Stimulated activated CD8-positive, alpha-beta memory T cell treated with anti-CD3 and anti-CD28 coated beads, Interleukin-12 subunit alpha, Interleukin-12 subunit beta, amount 100 ng/mL, for 1 hour (primary cell): Measurements from ENCODE around the gene PYGB.
"Not testable (repeated sequence)": the region's sequence is repeated elsewhere in the genome, so short reads cannot be mapped to it uniquely, and the experiment has no call there.

Experiments
- DNase-seq: peaks from one replicate; pipeline ENCODE4 v3.0.0-alpha.2; 2020; ENCODE audit warnings: low read depth

The PYGB gene

DNA sequence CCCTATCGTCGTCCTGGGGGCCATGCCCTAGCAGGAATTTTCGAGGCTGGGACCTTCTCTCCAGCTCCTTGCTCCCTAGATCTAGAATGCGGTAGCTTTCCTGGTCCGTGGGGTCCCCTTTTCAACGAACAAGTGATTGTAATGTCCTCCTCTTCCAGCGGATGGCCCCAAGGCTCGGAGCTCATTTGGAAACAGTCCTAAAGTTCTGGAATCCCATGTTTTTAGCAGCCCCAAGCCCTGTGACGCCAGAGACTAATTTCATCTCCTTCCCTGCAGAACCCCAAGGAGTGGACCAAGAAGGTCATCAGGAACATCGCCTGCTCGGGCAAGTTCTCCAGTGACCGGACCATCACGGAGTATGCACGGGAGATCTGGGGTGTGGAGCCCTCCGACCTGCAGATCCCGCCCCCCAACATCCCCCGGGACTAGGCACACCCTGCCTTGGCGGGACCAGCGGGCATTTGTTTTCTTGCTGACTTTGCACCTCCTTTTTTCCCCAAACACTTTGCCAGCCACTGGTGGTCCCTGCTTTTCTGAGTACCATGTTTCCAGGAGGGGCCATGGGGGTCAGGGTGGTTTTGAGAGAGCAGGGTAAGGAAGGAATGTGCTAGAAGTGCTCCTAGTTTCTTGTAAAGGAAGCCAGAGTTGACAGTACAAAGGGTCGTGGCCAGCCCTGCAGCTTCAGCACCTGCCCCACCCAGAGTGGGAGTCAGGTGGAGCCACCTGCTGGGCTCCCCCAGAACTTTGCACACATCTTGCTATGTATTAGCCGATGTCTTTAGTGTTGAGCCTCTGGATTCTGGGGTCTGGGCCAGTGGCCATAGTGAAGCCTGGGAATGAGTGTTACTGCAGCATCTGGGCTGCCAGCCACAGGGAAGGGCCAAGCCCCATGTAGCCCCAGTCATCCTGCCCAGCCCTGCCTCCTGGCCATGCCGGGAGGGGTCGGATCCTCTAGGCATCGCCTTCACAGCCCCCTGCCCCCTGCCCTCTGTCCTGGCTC, 48.5 kb downstream of the PYGB start:
- peak; percentile 6 for DNase-seq

DNA sequence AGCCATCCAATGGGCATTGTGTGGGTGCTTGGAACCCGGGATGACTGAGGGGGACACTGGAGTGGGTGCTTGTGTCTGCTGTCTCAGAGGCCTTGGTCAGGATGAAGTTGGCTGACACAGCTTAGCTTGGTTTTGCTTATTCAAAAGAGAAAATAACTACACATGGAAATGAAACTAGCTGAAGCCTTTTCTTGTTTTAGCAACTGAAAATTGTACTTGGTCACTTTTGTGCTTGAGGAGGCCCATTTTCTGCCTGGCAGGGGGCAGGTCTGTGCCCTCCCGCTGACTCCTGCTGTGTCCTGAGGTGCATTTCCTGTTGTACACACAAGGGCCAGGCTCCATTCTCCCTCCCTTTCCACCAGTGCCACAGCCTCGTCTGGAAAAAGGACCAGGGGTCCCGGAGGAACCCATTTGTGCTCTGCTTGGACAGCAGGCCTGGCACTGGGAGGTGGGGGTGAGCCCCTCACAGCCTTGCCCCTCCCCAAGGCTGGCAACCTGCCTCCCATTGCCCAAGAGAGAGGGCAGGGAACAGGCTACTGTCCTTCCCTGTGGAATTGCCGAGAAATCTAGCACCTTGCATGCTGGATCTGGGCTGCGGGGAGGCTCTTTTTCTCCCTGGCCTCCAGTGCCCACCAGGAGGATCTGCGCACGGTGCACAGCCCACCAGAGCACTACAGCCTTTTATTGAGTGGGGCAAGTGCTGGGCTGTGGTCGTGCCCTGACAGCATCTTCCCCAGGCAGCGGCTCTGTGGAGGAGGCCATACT, 49.4 kb downstream of the PYGB start:
- DNase-seq, result no peak

DNA sequence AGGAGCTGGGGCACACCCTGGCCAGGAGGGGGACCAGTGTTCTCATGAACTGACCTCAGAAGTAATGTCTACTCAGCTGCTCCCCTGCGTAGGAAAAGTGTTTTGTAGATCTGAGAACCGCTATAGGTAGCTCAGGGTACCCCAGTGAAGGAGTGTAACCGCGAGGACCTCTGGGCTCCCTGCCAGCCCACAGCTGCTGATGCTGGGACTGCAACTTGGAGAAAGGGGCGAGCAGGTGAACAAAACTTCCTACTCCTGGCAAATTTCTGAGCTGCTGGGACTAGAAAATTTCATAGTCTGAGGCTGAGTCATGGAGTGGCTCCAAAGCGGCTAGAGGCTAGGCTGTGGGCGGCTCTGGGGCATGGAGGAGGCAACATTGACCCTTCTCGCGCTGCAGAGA, 51.9 kb downstream of the PYGB start:
- no peak for DNase-seq

DNA sequence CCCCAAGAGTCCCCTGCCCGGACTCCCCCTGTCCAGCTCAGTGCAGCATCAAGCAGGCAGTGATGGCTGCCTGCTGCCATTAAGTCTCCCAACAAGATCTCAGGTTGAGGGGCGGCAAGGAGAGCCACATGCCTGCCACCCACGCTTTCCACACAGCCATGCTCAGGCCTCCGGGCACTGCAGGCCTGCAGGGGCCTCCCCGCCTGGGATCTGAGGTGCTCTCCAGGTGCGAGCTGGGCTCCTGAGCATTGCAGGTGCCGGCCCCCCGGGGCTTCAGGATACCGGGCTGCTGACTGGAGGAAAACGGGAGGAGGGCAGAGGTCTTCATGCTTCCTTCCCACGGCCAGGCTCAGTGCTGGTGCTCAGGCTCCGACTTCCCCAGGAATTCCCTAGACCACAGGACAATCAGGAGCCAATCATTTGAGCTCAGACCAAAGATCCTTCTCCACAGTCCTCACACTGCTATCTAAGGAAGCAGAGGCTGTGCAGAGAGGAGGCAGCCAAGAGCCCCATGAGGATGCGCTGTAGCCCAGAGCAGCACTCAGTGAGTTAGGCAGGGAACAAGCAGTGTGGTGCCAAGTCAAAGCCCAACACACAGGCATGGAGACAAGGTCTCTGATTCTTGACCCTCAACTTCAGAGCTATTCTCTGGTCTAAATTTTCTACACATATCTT, 52.7 kb downstream of the PYGB start:
- no peak for DNase-seq

DNA sequence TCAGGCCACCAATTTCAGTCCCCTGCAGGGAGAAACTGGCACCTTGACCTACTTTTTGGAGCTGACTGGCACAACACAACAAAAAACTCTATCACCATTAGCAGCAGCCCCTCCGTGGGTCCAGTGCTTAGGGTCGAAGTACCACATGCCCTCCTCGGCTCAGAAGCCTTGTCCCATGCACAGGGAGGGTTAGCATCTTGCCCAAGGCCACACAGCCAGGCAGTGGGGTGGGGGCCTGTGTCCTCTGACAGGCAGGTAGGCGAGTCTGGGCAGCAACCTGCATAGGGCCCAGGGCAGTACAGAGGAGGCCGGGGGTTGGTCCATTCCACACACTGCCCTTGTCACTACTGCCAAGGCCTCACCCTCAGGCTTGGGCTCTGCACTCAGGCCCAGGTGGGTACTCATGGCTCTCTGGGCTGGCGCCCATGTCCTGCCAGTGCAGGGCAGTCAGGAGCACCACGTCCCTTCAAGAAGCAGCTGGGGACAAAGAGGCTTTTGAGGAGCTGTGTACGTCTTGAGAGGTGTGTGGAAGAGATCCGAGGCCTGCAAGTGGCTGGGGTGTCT, 53.6 kb downstream of the PYGB start:
- no peak for DNase-seq

DNA sequence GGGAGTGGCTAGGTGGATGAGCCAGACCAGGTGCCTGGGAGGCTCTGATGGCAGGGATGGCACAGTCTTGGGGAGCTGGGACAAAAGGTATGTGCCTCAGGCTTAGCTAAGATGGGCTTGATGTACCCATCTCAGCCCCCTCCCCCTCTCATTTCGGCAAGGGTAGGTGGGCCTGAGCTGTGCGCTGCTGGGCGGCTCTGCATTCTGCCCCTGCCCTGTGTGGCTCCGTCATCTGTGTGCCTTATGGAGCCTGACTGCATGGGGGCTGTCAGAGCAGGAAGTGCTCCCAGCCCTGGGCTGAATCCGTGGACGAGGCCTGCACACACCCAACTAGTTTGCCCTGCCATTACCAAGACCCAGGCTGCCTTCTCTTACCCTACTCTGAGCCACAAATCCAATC, 54.7 kb downstream of the PYGB start:
- no peak for DNase-seq

DNA sequence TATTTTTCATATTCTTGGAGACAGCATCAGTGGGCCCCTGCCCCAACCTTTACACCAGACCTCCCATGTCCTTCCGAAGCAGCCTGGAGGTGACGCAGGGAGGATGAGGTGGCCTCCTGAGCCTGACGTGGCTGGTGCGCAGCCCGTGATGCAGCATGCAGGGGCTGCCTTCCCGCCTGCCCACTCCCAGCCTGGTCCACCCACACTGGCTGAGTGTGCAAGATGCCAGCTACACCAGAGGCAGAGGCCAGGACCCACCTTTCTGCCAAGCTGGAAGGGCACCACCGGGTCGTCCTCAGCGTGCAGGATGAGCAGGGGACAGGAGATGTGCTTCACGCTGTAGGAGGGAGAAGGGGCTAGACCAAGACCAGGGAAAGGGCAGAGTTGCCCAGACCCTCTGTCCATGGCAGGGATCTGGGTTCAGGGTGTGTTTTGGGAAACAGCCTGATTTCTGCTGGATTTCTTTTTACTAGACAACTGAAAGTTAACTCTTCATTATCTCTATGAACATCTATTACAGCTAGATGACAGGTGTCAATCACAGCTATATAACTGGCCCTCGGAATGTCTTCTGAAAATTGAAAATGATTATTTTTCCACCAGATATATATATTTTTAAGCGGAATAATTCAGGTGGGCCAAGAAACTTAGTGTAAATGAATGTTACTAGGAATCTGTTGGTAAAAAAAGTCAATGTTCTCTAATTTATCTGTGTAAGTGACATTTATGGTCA, 55.6 kb downstream of the PYGB start:
- DNase-seq, result no peak

DNA sequence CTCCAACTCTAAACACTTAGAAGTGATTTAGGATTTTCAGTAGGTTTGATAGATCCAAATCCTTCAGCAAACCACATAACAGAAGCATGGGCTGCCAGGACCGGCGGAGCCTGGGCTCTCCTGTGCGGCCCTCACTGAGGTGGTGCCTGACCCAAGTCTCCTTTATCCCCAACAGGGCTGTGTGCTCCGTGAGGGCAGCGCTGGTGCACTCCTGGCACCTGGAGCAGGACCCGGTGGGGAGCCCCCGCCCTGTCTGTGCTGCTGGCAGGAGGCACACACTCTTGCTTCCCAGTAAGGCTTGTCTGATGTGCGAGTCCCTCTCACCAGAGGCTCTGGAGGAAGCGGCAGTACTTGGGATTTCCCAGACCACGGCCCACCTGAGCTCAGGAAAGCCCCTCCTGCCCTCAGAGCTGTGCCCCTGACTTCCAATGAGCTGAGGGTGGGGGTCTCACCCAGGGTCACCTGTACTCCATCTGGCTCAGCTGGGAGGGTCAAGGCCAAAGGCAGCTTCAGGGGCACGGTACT, 56.2 kb downstream of the PYGB start:
- no peak for DNase-seq

DNA sequence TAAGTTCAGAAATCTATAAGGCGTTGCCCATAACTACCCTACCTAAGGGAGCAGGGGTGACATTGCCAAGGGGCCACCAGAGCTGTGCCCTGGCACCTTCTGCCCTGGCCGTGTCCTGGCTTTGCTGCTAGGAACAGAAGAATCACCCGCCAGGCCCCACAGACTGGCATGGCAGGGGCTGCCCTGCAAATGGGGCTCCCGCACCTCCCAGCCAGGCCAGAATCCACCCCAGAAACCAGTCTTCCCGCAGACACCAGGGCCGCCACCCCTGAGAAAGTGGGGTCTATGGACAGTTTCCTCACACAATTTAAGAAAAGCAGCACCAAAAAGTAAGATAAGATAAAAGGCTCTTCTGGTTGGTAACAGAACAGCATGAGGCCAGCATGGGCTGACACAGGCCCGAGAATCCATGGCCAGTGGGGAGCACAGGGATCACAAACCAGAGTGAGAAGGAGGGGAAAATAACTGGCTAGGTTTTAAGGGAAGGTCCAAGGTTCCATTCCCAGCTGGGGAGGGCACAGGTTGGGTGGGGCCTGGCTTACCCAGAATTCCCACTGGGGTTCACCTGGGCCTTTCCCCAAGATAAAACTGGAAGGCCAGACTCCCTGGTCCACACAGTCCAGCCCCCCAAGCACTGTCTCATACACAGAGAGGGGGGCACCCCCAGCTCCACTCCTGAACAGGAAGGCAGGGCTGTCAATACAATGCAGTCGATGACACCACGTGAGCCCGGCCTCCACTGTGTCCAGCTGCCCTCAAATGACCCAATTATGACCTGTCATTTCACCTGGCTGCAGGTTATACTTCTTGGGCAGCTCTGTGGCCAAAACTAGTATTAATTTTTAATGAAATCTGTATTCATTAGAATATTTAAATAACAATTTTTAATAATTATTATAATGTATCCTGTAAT, 59.4 kb downstream of the PYGB start:
- DNase-seq, result no peak

DNA sequence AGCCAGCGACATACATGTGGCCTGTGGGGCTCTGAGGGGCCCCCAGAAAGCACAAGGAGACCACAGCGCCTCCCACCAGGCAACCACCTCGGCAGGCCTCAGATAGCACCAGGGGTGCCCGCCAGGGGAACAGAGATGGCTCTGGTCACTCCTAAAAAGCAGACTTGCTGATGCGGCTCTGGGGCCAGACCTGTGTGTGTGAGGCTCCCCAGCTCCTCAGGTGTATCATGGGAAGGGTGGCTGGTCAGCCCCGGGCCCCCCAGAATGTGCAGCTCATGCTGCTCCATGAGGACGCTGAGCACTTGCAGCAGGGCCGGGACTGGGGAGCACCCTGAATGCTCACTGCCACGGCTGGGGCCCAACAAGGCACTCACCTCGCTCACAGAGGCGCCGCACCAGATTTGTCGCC, 60.2 kb downstream of the PYGB start:
- DNase-seq, result no peak

DNA sequence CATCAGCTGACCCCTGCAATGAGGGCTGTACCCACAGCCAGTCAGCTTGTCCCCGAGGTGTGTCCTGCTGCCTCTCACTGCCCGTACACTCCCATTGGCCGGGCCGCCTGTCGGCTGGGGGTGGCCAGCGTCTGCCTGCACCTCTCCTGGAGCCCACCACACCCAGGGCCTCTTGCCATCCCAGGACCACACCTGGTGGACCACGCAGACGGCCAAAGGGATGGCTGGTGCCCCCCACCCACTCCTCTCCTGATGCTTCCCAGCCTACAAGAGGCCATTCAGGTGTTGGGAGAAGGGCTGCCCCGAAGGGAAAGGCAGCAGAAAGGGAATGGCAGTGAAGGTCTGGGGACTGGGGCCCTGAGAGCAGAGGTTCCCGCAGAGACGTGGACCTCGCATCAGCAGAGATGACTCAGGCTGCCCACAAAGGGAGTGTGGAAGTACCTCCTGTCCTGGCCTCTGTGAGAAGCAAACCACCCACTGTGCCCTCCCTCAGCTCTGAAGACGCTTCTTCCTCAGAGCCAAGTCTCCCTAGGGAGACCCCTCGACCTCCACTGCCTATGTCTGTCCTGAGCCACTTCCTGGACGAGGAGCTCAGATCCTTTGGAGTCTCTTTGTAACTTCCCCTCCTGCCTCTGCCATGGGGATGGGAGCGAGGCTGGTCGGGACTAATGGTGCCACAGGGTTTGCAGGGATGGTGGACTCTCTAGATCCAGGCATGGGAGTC, 60.9 kb downstream of the PYGB start:
- DNase-seq, result no peak

DNA sequence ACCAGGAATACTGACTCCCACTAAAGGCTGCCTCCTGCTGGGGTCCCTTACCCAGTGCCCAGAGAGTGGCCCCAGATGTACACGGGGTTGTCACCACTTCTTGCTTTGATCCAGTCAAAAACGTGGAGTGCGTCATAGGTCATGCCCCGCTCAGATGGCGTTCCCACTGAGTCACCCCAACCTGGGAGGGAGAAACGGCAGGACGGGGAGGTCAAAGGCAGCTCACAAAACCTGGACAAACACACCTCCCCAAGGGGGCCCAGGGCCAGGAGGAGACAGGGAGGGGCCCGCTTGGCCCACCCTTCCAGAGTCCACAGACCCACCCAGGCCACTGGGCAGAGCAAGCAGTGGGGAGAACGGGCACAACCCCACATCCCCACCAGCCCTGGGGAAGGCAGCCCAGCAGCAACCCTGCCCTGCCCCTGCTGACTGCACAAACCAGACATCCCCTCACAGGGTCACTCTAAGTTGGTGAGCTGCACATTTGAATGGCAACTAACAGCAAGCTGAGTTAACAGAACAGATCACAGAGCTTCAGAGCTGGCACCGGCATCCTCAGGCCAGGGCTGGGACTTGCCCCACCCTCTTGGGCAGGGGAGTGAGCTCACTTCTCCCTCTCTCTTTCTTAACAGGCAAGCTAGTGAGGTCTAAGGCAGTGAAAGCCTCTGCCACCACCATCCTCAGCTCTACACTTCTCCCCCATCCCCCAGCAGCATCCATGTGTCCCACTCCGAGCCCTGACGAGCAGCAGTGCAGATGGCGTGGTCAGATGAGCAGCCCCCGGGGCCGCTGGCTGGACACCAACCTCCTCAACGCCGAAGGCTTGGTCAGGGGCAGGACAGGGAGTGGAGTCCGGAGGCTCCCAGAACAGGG, 61.7 kb downstream of the PYGB start:
- no peak for DNase-seq

DNA sequence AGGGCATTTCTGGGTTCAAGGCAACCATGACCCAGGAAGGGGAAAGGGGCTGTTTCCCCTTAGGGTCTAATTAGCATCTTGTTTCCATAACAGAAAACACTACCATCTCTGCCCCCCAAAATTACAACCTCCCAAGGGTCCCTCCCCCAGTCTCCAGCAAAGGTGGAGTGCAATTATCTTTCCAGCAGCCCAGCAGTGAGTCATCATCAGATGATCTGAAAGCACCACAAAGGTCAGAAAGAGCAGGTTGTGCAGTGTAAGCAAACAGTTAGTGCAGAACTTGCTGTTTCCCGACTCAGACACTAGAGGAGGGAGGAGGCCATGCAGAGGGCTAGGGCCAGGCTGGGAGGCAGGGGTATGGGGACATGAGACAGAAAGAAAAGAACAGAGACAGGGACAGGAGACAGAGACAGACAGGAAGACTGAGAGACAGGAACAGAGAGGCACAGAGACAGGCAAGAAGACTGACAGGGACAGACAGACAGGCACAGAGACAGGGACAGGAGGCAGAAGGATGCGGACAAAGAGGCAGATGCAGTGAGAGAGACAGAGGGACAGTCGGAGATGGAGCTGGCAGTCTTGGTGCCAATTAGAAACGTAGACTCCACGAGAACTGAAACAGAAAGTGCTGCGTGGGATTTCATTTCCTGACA, 62.5 kb downstream of the PYGB start:
- peak; percentile 20 for DNase-seq

DNA sequence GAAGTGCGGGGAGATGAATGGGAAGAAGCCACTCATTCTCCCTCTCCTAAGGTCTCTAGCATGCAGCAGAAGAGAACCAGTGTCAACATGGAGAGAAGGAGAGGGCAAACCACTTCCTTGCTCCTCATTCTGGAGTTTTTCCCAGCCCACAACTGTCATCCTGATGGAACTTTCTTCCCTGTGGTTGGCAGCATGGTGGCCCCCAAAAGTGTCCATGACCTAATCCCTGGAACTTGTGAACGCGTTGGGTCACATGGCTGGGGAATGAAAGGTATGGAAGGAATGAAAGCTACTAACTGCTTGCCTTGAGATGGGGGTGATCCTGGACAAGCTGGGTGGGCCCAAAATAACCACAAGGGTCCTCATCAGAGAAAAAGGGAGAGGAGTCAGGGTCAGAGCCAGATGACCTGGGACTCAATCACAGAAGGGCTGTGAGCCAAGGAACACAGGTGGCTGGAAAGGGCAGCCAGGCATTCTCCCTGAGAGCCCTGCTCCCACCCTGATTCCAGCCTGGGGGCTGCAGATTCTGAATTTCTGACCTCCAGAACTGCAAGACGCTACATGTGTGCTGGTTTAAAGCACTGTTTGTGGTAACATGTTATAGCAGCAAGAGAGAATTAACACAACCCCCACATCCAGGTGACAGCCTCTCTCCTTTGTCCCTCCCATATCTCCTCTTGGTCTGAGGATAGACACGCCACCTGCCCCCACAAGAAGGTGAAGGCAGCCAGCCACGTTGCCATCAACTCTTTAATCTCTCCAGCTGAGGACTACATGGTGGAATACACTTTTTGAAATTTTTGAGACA, 63.2 kb downstream of the PYGB start:
- no peak for DNase-seq

DNA sequence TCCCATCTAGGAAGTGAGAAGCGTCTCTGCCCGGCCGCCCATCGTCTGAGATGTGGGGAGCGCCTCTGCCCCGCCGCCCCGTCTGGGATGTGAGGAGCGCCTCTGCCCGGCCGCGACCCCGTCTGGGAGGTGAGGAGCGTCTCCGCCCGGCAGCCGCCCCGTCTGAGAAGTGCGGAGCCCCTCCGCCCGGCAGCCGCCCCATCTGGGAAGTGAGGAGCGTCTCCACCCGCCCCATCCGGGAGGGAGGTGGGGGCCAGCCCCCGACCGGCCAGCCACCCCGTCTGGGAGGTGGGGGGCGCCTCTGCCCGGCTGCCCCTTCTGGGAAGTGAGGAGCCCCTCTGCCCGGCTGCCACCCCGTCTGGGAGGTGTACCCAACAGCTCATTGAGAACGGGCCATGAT, 64.8 kb downstream of the PYGB start:
- not testable (repeated sequence) for DNase-seq

DNA sequence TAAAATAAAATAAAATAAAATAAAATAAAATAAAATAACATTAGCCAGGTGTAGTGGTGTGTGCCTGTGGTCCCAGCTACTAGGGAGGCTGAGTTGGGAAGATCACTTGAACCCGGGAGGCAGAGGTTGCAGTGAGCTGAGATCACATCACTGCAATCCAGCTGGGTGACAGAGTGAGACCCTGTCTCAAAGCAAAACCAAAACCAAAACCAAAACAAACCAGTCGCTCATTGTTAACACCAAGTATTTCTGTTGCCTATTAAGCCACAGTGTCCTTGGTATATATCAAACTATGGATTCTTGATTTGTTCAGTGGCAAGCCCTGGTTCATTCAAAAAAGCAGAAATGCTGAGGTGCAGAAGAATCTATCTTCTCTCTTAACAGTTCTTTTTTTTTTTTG, 65.7 kb downstream of the PYGB start:
- no peak for DNase-seq
